Sciatic nerve (tissue), 2 donors: ENCODE results near the gene FMN2. TPM values are rescaled to one million over a fixed set of nuclear protein-coding genes. Genes with fewer than 3 reads are reported as not detected.

Source experiments
- ATAC-seq: fragments of 200-7000 bp; cut with Tn5 transposase; one replicate; pipeline ENCODE4 v1.9.1; 2020; ENCODE audit warnings: mild to moderate bottlenecking, moderate library complexity
- DNase-seq: peaks from one replicate; pipeline ENCODE4 v3.0.0-alpha.2; 2020; ENCODE audit warnings: low spot score
- intact Hi-C: fragments of 100-400 bp; cut with DNase I; formaldehyde crosslinking; loops from one replicate; pipeline ENCODE4 v1.14.2; 2022
- total RNA-seq: library from RNA; stranded (reverse); fragmentation: NEBNext Ultra II Directional; extraction: Animal tissue kit (Norgen Biotek cat#: 25700); gene quantifications from one replicate; pipeline ENCODE4 v1.2.1, GENCODE V29; 2021
- donor health status: DM: no; HTN: no; CAD: no.
- donor health status: DM: no; HTN: no; CAD: no.

FMN2 gene
- total RNA-seq, 1 donor from 2014 or later: 60.1 TPM

DNA sequence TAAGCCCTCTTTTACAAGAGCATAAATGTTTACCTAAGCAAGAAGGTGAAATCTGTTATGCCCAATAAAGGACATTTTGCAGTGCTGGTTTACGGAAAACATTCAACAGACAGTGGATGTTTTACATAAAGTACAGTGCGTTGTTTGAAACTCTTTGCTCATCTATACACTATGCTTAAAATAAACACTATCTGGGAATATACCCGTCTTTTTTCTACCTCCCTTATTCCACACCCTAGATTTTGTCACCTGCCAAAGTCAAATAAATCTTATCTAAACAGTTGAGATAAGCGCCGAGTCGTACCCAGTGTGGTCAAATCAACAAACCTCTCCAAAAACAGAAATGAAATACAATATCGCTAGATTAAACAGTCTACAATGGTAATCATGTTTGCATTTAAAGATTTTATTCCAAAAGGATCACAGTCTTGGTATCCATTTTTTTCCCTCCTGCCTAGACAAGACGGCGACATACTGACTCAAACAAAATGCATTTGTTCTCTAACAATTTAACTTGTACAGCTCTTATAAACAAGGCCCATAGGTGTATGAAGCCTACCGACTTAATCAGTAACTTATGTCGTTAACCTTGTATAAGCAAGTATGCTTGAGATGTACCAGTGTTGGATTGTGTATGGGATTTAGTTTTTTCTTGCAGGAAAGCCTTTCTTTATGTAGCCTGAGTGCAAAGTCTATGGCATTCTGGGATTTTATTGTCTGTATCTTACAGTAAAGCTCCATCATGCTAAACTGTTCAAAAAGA, 189.1 kb downstream of the FMN2 start:
- intact Hi-C loops: no loop called here
- DNase-seq (no peak), ATAC-seq (no peak)

DNA sequence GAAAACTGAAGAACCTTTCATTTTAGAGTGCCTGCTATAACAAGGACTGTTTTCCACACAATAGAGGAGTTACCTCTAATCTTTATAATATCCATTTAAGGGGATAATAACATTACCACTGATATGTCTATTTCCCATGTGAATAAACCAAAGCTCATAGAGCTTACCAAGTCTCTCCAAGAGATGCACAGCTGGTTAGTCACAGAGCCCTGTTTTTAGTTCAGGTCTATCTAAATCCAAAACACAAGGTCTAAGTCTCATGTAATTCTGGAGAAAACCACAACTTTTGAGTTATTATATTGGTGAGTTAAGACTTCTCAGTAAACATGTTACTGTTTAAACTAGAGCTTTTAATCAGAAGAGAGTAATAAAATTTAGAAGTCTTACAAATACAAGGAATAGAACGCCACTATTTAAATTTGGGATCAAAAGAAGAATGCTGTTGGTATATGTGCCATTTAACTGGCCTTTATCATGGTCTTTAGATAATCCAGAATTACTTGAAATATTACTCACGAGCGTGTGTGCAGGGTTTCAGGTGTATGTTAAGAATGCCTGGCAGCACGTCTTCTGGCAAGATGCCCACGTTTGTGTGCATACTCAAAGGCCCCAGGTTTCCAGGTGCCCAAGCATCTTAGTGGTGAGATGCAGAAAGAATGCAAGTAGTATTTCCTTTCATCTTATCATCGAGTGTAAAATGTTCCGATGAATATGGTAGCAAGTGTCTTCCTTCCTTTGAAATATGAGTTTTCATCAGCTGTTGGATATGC, 190.6 kb downstream of the FMN2 start:
- intact Hi-C loops: no loop called here
- no peak for ATAC-seq
- no peak for DNase-seq

DNA sequence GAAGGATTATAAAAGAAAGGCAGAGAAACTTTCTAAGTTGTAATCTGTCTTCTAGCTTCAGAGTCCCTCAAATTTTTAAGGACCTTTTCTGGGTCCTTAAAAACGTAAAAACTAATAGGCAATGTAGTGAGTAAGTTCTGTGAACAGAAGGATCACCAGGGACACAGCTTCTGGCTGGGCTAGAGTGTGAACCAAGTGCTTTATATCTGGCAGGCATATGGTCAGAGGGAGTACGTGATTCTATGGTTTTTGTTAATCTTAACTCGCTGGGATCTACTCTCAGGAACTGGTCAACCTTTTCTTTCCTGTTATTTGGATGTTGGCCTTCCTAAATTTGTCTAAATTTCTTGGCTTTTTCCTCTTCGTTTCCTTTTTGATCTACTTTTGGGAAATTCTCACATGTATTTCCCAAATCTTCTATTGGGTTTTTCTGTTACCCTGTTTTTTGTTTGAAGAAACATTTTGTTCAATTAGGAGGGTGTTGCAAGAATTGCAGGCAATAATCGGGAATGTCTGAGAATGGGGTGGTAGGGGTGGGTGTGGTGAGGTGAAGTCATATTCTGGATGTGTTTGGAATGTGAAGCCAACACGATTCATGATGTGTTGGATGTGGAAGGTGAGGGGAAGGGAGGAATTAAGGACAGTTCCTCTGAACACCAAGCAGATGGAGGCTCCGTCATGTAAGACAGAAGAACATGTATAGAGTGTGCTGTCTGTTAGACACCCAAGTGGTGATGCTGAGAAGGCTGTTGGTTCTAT, 193.2 kb downstream of the FMN2 start:
- intact Hi-C loops: no loop called here
- no peak for DNase-seq
- no peak for ATAC-seq

DNA sequence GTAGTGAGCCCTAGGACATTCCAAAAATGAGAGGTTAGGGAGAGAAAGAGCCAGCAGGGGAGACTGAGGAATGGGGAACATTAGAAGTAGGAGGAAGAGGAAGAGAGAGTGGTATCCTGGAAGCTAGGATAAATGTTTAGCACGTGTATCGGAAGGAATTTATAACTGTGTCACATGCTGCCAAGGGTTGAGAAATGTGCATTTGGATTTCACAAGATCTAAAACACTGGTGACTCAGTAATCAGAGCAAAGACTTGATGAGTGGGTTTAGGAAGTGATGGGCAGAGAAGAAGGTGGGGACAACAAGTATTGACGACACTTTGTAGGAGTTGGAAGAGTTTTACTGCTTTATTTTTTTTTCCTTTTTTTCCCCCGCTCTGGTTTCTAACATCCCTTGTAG, 193.9 kb downstream of the FMN2 start:
- intact Hi-C loops: no loop called here
- peak; percentile 50 for ATAC-seq
- no peak for DNase-seq

DNA sequence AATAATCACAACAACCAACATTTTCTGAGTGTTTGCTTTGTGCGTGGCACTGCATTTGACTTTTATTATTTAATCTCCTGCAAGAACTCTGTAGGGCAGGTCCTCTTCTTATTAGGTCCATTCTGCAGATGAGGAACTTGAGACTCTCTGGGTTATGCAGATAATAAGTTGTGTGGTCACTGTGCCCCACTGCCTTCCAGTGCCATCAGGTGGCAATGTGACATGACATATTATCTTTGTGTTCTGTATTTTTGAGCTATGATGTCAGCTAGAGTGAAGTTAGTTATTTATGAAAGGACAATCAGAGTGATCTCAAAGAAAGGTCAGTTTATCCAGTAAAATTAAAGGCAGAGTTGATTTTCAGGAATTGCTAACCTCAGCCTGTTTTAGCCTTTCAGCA, 196.0 kb downstream of the FMN2 start:
- intact Hi-C loops: no loop called here
- DNase-seq (no peak), ATAC-seq (no peak)

DNA sequence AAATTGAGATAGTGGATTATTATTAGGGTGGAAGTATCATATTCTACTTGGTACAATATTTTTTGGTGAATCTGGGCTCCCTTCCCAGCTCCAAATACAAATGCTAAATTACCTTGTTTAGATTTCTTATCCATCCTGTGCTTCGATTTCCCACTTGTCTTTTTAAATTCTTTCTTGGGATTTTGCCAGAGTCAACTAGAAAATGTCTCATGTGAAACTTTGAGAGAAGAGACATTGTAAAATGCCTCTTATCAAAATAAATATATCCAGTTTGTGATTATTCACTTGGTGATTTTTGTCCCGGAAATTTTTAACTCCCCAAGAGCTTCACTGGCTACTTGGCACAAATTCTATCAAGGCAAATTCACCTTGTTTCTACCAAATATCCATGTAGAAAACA, 202.0 kb downstream of the FMN2 start:
- ATAC-seq: no peak
- no peak for DNase-seq
- intact Hi-C loops: no loop called here

DNA sequence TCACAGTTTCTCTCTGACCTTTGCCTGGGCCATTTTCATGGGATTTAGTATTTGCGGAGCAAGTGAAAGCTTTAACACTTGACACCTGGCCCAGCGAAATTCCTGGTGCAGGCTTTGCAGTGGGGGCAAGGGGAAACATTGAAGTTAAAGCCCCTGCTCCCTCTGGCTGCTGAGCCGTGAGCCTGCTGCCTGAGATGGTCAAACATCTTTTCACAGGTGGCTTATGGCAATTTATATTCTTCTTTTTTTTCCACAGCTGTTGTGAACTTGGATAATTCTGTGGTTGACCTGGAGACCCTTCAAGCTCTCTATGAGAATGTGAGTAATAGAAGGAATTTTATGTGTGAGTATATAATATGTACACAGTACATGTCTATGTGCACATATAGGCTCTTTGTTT, 202.9 kb downstream of the FMN2 start:
- no peak for ATAC-seq
- intact Hi-C loops: no loop called here
- DNase-seq: no peak

DNA sequence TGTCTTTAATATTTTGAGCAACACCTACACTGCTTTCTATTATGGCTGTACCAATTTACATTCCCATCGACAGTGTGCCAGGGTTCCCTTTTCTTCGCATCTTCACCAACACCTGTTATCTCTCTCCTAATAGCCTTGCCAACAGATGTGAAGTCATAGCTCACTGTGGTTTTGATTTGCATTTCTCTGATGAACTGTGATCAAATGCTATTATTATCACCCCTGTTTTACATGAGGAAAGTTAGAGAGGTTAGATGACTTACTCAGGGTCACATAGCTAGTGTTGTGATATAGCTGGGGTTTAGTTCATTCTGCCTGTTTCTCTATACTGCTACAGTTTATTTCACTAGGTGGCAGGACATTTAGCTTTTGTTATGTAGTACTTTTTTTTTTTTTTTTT, 204.1 kb downstream of the FMN2 start:
- intact Hi-C loops: no loop called here
- ATAC-seq (no peak), DNase-seq (no peak)

DNA sequence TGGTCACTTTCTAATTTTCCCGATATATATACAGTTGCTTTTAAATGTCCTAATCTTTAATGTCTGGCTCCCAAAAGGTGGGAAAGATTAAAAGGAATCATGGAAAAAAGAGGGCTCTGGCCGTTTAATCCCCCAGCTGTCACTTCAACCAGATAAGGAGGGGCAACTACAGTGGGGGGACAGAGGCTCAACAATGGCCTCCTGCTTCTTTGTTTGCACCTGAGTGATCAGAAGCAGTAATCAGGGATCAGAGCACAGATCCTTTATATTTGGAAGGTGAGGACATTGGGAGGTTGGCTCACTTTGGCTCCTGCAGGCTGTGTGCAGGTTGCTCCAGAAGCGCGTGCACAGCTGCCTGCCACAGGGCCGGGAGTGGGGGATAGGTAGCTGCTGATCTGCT, 212.8 kb downstream of the FMN2 start:
- intact Hi-C loops: no loop called here
- DNase-seq (no peak), ATAC-seq (no peak)

DNA sequence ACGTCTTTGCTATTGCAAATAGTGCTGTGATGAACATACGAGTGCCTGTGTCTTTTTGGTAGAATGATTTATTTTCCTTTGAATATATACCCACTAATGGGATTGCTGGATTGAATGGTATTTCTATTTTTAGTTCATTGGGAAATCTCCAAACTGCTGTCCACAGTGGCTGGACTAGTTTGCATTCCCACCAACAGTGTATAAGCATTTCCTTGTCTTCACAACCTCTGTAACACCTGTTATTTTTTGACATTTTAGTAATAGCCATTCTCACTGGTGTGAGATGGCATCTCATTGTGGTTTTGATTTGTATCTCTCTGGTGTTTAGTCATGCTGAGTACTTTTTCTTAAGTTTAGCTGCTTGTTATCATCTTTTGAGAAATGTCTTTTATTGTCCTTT, 215.0 kb downstream of the FMN2 start:
- ATAC-seq: no peak
- intact Hi-C loops: no loop called here

DNA sequence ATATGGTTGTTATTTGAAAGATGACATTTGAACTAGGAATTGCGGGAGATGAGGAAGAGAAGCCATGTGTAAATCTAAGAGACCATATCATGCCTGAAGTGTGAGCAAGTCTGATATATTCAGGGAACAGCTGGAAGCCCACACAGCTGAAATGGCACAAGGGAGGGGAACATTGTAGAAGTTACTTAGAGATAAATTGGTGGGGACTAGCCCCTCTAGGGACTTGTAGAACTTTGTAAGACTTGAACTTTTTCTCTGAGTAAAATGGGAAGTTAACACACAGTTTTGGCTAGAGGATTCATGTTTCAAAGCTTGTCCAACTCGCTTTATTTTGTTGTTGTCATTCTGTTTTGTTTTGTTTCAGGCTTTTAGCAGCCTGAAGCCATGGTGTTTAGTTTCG, 216.4 kb downstream of the FMN2 start:
- intact Hi-C loops: no loop called here

More for the DNA sequence above, 215.0 kb downstream of the FMN2 start:
- no peak for DNase-seq

DNA sequence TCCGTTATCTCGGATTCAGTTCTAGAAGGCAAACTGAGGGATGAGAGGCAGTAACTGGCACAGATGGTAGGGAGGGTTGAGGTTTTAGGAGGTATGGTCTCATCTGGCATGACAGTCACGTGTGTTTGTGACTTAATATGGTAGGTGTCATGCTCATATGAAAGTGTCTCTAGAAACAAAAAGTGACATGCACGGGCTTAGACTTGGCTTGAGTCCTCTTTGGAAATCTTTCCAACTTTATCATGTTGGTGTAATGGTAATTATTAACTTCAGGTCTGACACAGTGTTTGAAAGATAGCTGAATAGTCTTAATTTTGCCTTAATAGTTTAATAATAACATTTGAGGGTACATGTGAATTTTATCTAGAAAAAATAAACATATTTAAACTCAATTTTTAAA, 218.1 kb downstream of the FMN2 start:
- no peak for ATAC-seq
- DNase-seq: no peak
- intact Hi-C loops: no loop called here

More for the DNA sequence above, 216.4 kb downstream of the FMN2 start:
- DNase-seq (no peak), ATAC-seq (no peak)

DNA sequence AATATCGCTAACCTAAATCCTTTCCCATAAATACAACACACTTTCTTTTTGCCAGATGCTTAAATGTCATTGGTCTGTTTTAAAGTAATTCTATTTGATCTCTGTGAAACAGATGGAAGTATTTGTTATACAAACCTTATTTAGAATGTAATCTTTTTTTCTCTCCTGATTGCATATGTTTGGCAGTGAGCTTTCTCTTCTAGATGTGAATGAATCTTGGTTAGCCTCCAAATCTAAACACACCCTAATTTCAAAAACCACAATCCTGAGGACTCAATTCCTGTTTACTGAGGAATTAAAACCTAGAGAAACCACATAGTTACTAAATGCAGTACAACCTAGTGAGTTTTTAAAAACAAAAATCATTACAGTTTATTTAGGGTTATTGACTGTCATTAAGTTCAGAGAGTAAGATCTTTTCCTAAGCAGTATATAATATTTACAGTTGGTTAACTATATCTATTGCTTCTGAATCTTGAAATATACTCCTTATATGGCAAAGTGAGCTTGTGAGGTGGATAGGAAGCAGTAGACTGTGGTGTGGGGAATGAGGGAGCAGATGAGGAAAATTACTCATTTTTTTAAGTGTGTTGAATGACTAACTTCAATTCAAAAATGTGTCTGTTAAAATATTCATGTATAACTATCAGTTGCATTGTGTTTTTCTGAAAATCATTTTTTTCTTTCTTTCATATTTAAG, 218.7 kb downstream of the FMN2 start:
- ATAC-seq (no peak), DNase-seq (no peak)
- intact Hi-C loops: no loop called here

DNA sequence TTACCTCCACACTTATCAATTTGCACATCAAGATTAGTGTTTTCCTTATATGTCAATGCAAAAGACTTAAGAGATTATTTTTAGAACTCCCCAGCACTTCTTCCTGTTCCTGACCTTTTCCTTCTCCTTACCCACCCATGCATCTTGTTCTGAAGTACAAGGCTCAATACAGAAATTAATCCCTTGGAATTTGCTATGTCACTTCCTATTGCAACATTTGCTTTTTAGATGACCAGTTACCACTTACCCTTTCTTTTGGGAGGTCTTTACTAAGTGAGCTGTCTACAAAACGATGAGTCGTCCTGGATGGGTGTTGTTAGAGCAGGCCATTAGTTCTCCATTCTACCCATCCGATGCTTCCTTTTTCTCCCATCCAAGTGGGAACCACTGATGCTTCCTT, 221.2 kb downstream of the FMN2 start:
- ATAC-seq (no peak), DNase-seq (no peak)
- intact Hi-C loops: no loop called here

DNA sequence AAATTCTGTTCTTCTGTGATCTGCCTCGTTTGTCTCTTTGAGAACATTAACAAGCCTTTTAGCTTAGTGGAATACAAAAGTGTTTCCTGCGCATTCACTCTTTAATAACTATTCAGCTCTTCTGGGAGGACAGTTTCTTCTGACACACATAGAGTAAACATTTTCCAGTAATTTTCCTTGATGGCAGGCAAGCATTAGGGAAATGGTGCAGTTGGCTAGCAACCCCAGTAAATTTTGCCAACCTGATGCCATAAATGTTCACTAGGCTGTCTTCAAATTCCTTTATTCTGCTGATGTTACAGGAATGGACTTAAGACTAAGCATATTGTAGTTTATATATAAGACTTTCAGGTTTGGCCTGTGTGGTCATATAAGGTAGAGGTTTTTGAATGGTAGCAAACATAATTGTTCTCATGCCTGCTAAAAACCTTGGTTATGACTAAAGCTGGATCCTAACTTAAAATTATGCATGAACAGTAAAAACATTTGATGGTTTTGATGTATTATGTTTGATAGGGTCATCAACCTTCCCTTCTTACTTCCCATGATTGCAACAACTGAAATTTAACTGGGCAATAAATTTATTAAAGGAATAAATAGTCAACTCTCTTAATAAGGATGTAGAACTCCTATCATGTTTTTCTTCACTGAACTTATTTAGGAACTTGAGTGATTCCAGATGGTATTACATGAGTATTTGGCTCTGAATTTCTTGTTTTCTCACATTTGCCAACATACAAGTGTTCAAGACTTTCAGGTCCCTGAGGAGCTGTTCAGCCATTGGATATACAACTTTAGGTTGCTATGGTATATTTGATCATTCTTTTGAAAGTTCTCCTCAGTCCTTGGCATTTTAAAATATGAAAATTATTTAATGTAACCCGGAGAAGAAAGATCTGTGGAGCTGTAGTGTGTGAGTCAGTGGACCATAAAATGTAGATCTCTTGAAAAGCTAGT, 223.4 kb downstream of the FMN2 start:
- DNase-seq: no peak
- no peak for ATAC-seq
- intact Hi-C loops: no loop called here

DNA sequence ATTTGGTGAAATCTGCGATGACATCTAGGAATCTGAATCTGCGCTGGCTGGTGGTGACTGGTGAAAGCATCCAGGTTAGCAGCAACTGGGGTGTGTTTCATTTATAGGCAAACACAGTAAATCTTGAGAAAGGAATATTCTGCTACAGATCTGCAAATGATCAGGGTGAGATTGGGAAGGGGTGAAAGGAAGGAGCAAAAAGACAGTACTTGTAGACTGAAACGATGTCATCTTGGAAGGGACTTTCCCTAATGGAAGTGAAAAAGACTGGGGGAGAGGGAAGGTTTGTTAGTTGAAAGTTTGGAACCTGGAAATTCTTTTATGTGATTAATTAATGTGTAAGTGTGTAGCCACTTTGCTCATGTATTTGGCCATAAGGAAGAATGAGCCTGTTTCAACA, 228.3 kb downstream of the FMN2 start:
- intact Hi-C loops: no loop called here
- ATAC-seq (no peak), DNase-seq (no peak)

DNA sequence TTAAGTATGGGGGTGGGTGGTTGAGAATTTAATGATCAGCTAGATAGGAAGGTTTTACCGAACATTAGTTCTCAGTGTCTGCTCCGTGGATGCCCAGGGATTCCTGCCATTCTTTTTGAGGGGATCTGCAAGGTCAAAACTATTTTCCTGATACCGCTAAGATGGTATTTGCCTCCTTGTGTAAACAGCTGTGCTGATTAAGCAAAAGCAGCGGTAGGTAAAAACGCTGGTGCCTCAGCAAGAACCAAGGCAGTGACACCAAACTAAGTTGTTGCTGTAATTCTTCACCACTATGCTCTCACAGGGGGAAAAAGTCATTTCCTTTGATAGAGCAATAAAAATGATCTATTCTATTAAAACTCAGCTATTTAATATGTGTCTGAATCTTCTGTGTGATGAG, 229.0 kb downstream of the FMN2 start:
- ATAC-seq (no peak), DNase-seq (no peak)
- intact Hi-C loops: no loop called here

DNA sequence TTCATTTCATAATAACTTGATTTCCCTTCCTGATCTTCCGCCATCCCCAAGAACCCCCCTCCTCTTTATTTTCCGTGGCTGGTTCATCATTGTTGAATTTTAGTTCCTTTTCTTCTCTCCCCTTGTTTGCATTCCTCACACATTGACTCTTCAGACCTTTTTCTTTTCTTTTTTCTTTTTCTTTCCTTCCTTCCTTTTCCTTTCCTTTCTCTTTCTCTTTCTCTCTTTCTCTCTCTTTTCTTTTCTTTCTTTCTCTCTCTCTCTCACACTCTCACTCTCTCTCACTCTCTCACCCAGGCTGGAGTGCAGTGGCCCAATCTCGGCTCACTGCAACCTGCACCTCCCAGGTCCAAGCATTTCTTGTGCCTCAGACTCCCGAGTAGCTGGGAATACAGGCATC, 231.3 kb downstream of the FMN2 start:
- intact Hi-C loops: no loop called here
- ATAC-seq: no peak

More for the DNA sequence above, 231.3 kb downstream of the FMN2 start:
- DNase-seq: no peak
